Measurements from ENCODE around the gene LGMN.
"Not testable (repeated sequence)": the region's sequence is repeated elsewhere in the genome, so short reads cannot be mapped to it uniquely, and the experiment has no call there.

The LGMN gene

DNA sequence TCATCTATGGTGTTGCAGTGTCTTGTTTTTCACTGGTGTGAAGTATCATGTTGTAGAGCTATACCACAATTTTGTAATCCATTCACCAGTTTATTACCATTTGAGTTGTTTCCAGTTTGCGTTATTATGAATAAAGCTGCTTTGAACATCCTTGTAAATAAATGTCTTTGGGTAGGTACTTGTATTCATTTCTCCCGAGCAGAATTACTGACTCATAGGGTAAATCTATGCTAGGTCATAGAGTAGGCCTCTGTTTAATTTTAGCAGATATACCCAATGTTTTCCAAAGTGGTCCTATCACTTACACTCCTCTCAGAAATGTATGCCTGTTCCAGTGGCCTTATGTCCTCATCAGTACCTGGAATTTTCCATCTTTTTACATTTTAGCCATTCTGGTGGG is 39.1 kb upstream of the LGMN start:
- DNase-seq (ENCODE audit: low read depth, low spot score): no peak
- in situ Hi-C loops (cut with HindIII; ENCODE audit: low sequenced_read_pairs): no loop called here
- no peak overlapping the region for H3K4me3 ChIP-seq (ENCODE audit: low read depth, low read length)
- TF ChIP-seq, protein P1, sequence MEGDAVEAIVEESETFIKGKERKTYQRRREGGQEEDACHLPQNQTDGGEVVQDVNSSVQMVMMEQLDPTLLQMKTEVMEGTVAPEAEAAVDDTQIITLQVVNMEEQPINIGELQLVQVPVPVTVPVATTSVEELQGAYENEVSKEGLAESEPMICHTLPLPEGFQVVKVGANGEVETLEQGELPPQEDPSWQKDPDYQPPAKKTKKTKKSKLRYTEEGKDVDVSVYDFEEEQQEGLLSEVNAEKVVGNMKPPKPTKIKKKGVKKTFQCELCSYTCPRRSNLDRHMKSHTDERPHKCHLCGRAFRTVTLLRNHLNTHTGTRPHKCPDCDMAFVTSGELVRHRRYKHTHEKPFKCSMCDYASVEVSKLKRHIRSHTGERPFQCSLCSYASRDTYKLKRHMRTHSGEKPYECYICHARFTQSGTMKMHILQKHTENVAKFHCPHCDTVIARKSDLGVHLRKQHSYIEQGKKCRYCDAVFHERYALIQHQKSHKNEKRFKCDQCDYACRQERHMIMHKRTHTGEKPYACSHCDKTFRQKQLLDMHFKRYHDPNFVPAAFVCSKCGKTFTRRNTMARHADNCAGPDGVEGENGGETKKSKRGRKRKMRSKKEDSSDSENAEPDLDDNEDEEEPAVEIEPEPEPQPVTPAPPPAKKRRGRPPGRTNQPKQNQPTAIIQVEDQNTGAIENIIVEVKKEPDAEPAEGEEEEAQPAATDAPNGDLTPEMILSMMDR (IDR thresholded peaks at IDR 0.05; ENCODE audit: low read depth, low read length): no peak

DNA sequence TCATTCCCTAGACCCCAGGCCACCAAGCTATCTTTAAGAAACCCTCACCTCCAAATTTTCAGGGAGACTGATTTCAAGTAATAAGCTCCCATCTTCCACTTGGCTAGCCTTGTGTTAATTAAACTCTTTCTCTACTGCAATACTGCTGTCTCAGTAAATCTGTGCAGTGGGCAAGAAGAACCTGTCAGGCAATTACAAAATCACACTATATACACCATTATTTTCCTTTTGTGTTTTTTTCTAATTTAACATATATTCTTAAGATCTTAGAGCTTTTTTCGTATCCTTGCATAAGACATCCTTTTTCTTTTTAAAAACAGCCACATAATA is 38.0 kb upstream of the LGMN start:
- no peak overlapping the region for H3K4me3 ChIP-seq (ENCODE audit: low read depth, low read length)
- TF ChIP-seq, protein P1 (IDR thresholded peaks at IDR 0.05; ENCODE audit: low read depth, low read length): no peak
- no peak for DNase-seq (ENCODE audit: low read depth, low spot score)
- in situ Hi-C loops (cut with HindIII; ENCODE audit: low sequenced_read_pairs): no loop called here

DNA sequence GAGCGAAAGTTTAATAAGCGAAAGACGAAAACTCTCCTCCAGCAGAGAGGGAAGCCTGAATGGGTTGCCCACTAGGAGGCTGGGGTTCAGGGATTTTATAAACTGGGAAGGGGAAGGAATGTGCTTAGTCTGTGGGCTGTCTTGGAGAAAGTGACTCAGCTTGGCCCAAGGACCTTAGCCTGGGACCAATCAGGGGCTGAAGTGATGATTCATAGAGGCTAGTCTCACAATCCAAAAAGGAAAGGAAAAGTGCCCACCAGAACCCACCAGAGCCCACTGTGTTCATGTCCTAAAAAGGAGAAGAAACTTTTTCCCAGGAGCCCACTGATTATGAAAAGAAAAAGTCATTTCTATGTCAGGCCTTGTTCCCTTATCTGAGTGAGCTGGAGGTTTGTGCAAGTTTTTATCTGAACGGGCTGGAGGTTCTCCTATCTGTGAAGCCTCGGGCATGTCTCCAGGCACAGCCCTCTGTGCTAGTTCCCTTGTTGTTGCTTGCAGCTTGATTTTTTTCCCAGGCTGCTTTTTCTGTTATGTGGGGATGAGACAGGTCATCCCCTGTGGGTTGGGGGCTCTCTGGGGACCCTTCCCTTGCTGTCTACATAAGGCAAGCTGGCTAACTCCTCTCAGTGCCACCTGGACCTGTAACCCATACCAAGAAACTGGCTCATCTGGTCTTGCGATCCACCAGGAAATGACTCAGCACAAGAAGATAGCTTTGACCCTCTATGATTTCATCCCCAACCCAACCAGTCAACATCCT is 37.4 kb upstream of the LGMN start:
- in situ Hi-C loops (cut with HindIII; ENCODE audit: low sequenced_read_pairs): no loop called here
- no peak overlapping the region for H3K4me3 ChIP-seq (ENCODE audit: low read depth, low read length)
- TF ChIP-seq, protein P1 (IDR thresholded peaks at IDR 0.05; ENCODE audit: low read depth, low read length): peak; percentile 17
- peak; percentile 80 for DNase-seq (ENCODE audit: low read depth, low spot score)

DNA sequence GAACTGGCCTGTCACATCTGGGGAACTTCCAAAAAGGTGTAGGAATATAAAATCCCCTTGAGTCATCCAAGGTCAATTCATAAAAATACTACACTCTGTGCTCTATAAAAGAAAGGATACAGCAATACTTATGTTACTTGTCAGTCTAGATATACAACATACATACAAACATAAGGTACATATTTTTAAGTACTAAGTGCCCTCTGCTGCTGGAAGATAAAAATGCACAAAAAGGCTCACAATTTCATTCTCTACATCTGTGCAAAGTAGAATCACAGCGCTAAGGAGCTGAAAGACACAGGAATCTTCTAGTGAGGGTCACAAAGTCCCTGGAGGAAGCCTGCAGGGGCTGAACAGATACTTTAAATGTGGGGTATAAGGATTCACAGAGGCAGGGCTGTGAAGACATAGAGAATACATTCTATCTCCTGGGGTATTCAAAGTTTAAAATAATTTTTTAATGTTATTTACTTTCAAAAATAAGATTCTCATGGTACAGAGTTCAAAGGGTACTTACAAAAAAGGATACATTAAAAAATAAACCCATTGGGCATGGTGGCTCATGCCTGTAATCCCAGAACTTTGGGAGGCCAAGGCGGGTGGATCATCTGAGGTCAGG is 35.5 kb upstream of the LGMN start:
- in situ Hi-C loops (cut with HindIII; ENCODE audit: low sequenced_read_pairs): no loop called here
- H3K4me3 ChIP-seq (ENCODE audit: low read depth, low read length): no peak overlapping the region
- TF ChIP-seq, protein P1 (IDR thresholded peaks at IDR 0.05; ENCODE audit: low read depth, low read length): peak; percentile 52
- peak; percentile 80 for DNase-seq (ENCODE audit: low read depth, low spot score)

DNA sequence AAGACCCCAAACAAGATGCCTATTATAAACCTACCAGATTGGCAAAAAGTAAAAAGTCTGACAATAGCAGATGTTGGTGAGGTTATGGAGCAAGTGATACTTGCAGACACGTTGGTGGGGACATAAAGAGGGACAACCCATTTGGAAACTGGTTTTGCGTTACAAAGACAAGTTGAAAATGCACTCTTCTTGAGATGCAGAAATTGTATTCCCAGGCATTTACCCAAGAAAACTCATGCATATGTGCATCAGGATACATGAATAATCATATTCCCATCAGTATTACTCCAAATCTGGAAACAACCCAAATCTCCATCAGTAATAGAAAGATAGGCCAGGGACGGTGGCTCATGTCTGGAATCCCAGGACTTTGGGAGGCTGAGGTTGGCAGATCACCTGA is 32.9 kb upstream of the LGMN start:
- no peak overlapping the region for H3K4me3 ChIP-seq (ENCODE audit: low read depth, low read length)
- TF ChIP-seq, protein P1 (IDR thresholded peaks at IDR 0.05; ENCODE audit: low read depth, low read length): no peak
- DNase-seq (ENCODE audit: low read depth, low spot score): no peak
- in situ Hi-C loops (cut with HindIII; ENCODE audit: low sequenced_read_pairs): no loop called here

DNA sequence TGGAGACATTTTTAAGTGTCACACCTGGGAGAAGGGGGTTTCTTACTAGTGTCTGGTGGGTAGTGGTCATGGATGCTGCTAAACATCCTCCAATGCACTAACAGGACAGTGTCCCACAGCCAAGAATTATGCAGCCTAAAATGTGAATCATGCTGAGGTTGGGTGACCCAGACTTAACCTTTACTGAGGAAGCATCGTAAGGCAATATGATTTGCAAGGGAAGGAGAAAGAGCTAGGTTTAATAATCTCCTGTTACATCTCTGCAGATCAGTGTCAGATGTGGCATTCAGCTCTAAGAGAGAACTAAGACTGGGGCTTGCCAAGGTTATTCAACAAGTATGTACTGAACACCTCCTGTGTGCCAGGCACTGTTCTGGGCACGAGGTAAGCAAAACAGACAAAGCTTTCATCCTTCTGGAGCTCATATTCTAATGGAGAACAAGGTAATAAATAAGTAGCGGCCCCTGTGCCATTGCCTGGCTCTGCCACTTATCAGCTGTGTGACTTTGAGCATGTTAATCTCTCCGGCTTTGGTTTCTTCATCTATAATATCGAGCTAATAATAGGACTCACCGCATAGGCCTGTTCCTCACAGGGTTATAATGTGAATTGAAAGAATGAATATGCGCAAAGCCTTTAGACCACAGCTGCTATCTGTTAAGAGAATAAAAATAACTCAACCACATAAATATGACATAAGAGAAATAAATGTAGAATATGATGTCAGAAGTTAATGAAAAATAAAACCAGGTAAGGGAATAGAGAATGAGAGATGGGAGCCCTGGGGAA is 32.2 kb upstream of the LGMN start:
- in situ Hi-C loops (cut with HindIII; ENCODE audit: low sequenced_read_pairs): no loop called here
- peak; percentile 23 for DNase-seq (ENCODE audit: low read depth, low spot score)
- TF ChIP-seq, protein P1 (IDR thresholded peaks at IDR 0.05; ENCODE audit: low read depth, low read length): no peak

DNA sequence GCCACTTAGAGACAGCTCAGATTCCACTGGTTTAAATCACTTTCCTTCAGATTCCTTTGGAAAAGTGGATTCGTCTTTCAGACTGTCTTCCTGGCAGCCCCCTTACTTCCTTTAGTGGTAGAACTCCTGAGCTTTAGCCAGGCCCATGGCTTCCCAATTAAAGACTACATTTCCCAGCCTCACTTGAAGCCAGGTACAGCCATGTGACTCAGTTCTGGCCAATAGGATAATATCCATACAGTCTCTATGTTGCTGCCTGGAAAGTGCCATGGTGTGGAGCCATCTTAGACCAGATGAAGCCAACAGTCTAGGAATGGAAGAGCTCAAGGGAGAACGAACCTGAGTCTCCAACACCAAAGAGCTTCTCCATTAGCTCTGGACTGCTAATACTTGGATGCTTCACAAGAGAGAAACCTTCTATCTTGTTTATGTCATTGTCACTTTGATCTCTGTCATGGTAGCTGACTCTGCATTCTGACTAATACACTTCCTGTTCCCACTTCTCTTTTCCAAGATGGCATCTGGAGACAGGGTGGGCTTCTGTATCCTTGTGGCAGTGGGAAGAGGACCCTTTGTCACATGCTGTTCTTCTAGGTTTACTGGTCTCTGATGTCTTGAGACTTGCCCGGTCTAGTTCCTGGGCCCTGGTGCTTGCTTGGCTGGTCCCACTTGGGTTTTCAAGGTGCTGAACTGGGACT is 30.6 kb upstream of the LGMN start:
- in situ Hi-C loops (cut with HindIII; ENCODE audit: low sequenced_read_pairs); DNase-seq (ENCODE audit: low read depth, low spot score); H3K4me3 ChIP-seq (ENCODE audit: low read depth, low read length): not testable (repeated sequence)

More for the DNA sequence above, 32.2 kb upstream of the LGMN start:
- no peak overlapping the region for H3K4me3 ChIP-seq (ENCODE audit: low read depth, low read length)

DNA sequence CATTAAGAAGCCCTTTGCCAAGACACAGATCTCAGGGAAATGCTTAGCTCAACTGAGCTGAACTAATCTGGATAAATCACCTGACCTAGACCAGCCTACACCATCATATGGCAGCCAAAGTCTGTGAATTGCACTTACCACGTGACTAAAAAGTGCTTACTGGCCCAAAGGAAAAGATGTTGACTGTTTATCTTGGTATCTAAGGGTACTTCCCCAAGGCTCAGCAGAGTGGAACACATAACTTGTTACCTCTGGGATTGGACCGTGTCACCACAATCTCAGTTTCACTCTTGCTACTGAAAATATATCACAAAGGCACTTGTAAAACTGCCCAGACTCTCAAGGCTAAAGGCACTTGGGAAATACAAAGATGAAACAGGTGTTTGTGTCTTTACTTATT is 26.9 kb upstream of the LGMN start:
- DNase-seq (ENCODE audit: low read depth, low spot score); H3K4me3 ChIP-seq (ENCODE audit: low read depth, low read length); in situ Hi-C loops (cut with HindIII; ENCODE audit: low sequenced_read_pairs): not testable (repeated sequence)

Data from astrocyte of the spinal cord (primary cell).